Measurements from ENCODE around the gene IQCN. TPM values are rescaled to one million over a fixed set of nuclear protein-coding genes. Genes with fewer than 3 reads are reported as not detected.
A peak's percentile ranks its signal among the peaks of the same experiment; 100 is the strongest.

IQCN gene
- total and polyA plus RNA-seq, 10 of the 15 experiments (the other 5 are each of a cell fraction or from before 2014, with no cell fraction given) = 0.01 to 0.54 (median 0.23) TPM; not detected in 3

- no peak for TF ChIP-seq CUX1 (IDR thresholded peaks at IDR 0.05; ENCODE audit: insufficient replicate concordance, low read depth, low read length)
- no peak for TF ChIP-seq NBN (IDR thresholded peaks at IDR 0.05)
- TF ChIP-seq SMAD1 (IDR thresholded peaks at IDR 0.05; ENCODE audit: low read depth, partially characterized antibody) = peak; percentile 55
- peak; percentile 73; the same call in 2 of the 3 replicates for TF ChIP-seq POU2F2 (IDR thresholded peaks at IDR 0.05; ENCODE audit: borderline replicate concordance, low read depth, low read length)
- peak; percentile 85 for TF ChIP-seq CREB1 (IDR thresholded peaks at IDR 0.05; ENCODE audit: low read depth)
- TF ChIP-seq RAD51 (IDR thresholded peaks at IDR 0.05) = no peak
- peak; percentile 73; the same call in 1 of the 2 replicates for TF ChIP-seq ZNF217 (IDR thresholded peaks at IDR 0.05)
- TF ChIP-seq USF1 (IDR thresholded peaks at IDR 0.05; ENCODE audit: borderline replicate concordance, extremely low read length, insufficient read depth, low read depth, low read length) = no peak
- TF ChIP-seq ZBTB11 (CRISPR knock-in tag; IDR thresholded peaks at IDR 0.05) = no peak
- peak; percentile 80 for TF ChIP-seq MEF2A (IDR thresholded peaks at IDR 0.05; ENCODE audit: insufficient read depth, low read depth, low read length)
- TF ChIP-seq BCL3 (IDR thresholded peaks at IDR 0.05; ENCODE audit: borderline replicate concordance, insufficient read depth, low read depth, low read length, poor library complexity, severe bottlenecking) = peak; percentile 86
- TF ChIP-seq IRF5 (IDR thresholded peaks at IDR 0.05; ENCODE audit: borderline replicate concordance) = peak; percentile 7; the same call in 1 of the 2 replicates
These were observed 17.6 kb upstream of the IQCN start (continued) for GRCh38 chr19:18291590-18292461.
